ENCODE measurements around the gene CPD.
A peak's percentile ranks its signal among the peaks of the same experiment; 100 is the strongest.

Gene CPD

DNA sequence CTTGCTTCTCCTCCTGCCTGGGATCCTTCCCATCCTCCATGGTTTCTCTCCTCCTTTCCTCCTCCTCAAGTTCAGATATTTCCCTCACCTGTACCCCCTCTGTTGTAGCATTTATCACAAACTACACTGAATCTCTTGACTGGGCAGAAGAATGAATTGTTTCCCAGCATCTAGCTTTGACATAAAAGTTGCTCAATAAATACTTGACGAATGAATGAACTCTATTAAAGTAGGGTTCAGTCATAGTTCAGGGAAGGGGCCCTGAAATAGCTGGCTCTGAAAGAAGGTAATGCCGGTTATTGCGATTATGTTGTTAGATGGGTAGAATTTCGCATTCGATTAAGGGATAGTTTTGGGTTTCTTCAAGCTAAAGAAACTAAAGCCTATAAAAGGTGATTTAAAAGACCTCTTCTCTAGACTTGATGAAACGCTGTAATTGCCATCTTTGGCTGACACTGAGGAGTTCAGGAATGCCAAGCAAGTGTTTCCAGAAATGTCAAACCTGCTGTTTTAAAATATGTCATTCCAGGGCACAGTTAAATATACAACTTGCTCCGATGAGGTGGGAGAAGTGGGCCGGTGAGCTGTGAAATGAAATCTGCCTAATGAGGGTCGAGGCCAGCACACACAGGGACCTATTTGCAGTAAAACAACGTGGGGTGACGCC is 1.0 kb upstream of the CPD start:
- WGBS (ENCODE audit: extremely low coverage, insufficient coverage, insufficient read length) = 100% methylated on average over 1 of the region's 11 CpGs
- H2AK5ac ChIP-seq (ENCODE audit: low read length) = no peak overlapping the region

GRCh38 chr17:30378241-30378824 is 394 bp upstream of the CPD start:
- H2AK5ac ChIP-seq (ENCODE audit: low read length) = no peak overlapping the region
- peak overlapping the region; percentile 37 for H4K8ac ChIP-seq (ENCODE audit: low read depth, low read length)
- DNase-seq = peak in 1 of 2 donors; percentile 32
- H3K9ac ChIP-seq (ENCODE audit: low read length) = no peak overlapping the region
- H3K4me3 ChIP-seq (ENCODE audit: low read depth, low read length) = peak overlapping the region; percentile 23
- no peak overlapping the region for H2BK12ac ChIP-seq (ENCODE audit: low read length)
- H2BK120ac ChIP-seq (ENCODE audit: insufficient read depth, low read length, poor library complexity) = no peak overlapping the region
- H3K79me1 ChIP-seq (ENCODE audit: low read length) = peaks cover 7% of the 10 kb centered on the region
- H3K27ac ChIP-seq (ENCODE audit: low read depth, low read length) = no peak overlapping the region
- H3K36me3 ChIP-seq (ENCODE audit: control insufficient read depth in 1 of 2, insufficient read depth in 2 of 2, low read length in 2 of 2) = no peaks in the 10 kb centered on the region
- no peak overlapping the region for H4K91ac ChIP-seq (ENCODE audit: low read depth, low read length)
- no peak overlapping the region for H2BK5ac ChIP-seq (ENCODE audit: low read depth, low read length, poor library complexity)
- peaks cover 6 to 9% of the 10 kb centered on the region in 2 experiments for H3K4me1 ChIP-seq (ENCODE audit: control insufficient read depth in 1 of 2, insufficient read depth in 2 of 2, low read length in 2 of 2)
- H3K4me2 ChIP-seq (ENCODE audit: low read length) = peak overlapping the region; percentile 92
- H3K9me3 ChIP-seq (ENCODE audit: insufficient read depth, low read depth, low read length) = no peaks in the 10 kb centered on the region
- no peak overlapping the region for H4K12ac ChIP-seq (ENCODE audit: low read depth, low read length)
- no peak overlapping the region for H3K4ac ChIP-seq (ENCODE audit: low read depth, low read length)
- no peak overlapping the region for H3K23ac ChIP-seq (ENCODE audit: low read length)
- H3K18ac ChIP-seq (ENCODE audit: low read length) = no peak overlapping the region
- WGBS (ENCODE audit: extremely low coverage, insufficient coverage, insufficient read length) = no CpG with 5 or more reads among the region's 31 CpGs
- no peak overlapping the region for H3K14ac ChIP-seq (ENCODE audit: low read length)
- no peaks in the 10 kb centered on the region for H3K27me3 ChIP-seq (ENCODE audit: insufficient read depth, low read length)
- H2AFZ ChIP-seq (ENCODE audit: insufficient read depth, low read length, poor library complexity) = no peak overlapping the region
- H3K79me2 ChIP-seq (ENCODE audit: control insufficient read depth, insufficient read depth, low read length, poor library complexity) = peaks cover 7% of the 10 kb centered on the region

More for the DNA sequence above, 1.0 kb upstream of the CPD start:
- H3K27me3 ChIP-seq (ENCODE audit: insufficient read depth, low read length) = no peaks in the 10 kb centered on the region
- no peak overlapping the region for H3K4me3 ChIP-seq (ENCODE audit: low read depth, low read length)
- H3K14ac ChIP-seq (ENCODE audit: low read length) = no peak overlapping the region
- H3K79me1 ChIP-seq (ENCODE audit: low read length) = peaks cover 7% of the 10 kb centered on the region
- no peaks in the 10 kb centered on the region for H3K36me3 ChIP-seq (ENCODE audit: control insufficient read depth in 1 of 2, insufficient read depth in 2 of 2, low read length in 2 of 2)
- H3K23ac ChIP-seq (ENCODE audit: low read length) = no peak overlapping the region
- no peak overlapping the region for H3K18ac ChIP-seq (ENCODE audit: low read length)
- H4K12ac ChIP-seq (ENCODE audit: low read depth, low read length) = no peak overlapping the region
- no peak overlapping the region for H2BK12ac ChIP-seq (ENCODE audit: low read length)
- H4K91ac ChIP-seq (ENCODE audit: low read depth, low read length) = no peak overlapping the region
- no peak overlapping the region for H2AFZ ChIP-seq (ENCODE audit: insufficient read depth, low read length, poor library complexity)
- no peaks in the 10 kb centered on the region for H3K9me3 ChIP-seq (ENCODE audit: insufficient read depth, low read depth, low read length)
- peaks cover 7% of the 10 kb centered on the region for H3K79me2 ChIP-seq (ENCODE audit: control insufficient read depth, insufficient read depth, low read length, poor library complexity)
- H2BK120ac ChIP-seq (ENCODE audit: insufficient read depth, low read length, poor library complexity) = no peak overlapping the region
- H3K27ac ChIP-seq (ENCODE audit: low read depth, low read length) = no peak overlapping the region
- no peak overlapping the region for H2BK5ac ChIP-seq (ENCODE audit: low read depth, low read length, poor library complexity)
- DNase-seq = no peak
- H3K4me1 ChIP-seq (ENCODE audit: control insufficient read depth in 1 of 2, insufficient read depth in 2 of 2, low read length in 2 of 2) = peaks cover 6 to 9% of the 10 kb centered on the region in 2 experiments
- H3K9ac ChIP-seq (ENCODE audit: low read length) = no peak overlapping the region
- peak overlapping the region; percentile 92 for H3K4me2 ChIP-seq (ENCODE audit: low read length)
- no peak overlapping the region for H4K8ac ChIP-seq (ENCODE audit: low read depth, low read length)
- H3K4ac ChIP-seq (ENCODE audit: low read depth, low read length) = no peak overlapping the region

- Histone ChIP-seq H3K27me3 (ENCODE audit: insufficient read depth, low read length) (no peaks in the 10 kb centered on the region), H2AFZ (ENCODE audit: insufficient read depth, low read length, poor library complexity) (peak overlapping the region; percentile 80), H4K12ac (ENCODE audit: low read depth, low read length) (peak overlapping the region; percentile 8), H3K36me3 (ENCODE audit: control insufficient read depth in 1 of 2, insufficient read depth in 2 of 2, low read length in 2 of 2) (no peaks in the 10 kb centered on the region), H3K79me1 (ENCODE audit: low read length) (peaks cover 7% of the 10 kb centered on the region), H2BK12ac (ENCODE audit: low read length) (no peak overlapping the region), H3K9me3 (ENCODE audit: insufficient read depth, low read depth, low read length) (no peaks in the 10 kb centered on the region), H3K4me2 (ENCODE audit: low read length) (peak overlapping the region; percentile 70), H3K23ac (ENCODE audit: low read length) (no peak overlapping the region), H4K91ac (ENCODE audit: low read depth, low read length) (peak overlapping the region; percentile 39), H3K18ac (ENCODE audit: low read length) (peak overlapping the region; percentile 48), H3K4ac (ENCODE audit: low read depth, low read length) (peak overlapping the region; percentile 23), H2AK5ac (ENCODE audit: low read length) (no peak overlapping the region), H3K14ac (ENCODE audit: low read length) (peak overlapping the region; percentile 52), H3K4me1 (ENCODE audit: control insufficient read depth in 1 of 2, insufficient read depth in 2 of 2, low read length in 2 of 2) (peaks cover 6 to 9% of the 10 kb centered on the region in 2 experiments), H2BK120ac (ENCODE audit: insufficient read depth, low read length, poor library complexity) (no peak overlapping the region), H2BK5ac (ENCODE audit: low read depth, low read length, poor library complexity) (no peak overlapping the region), H4K8ac (ENCODE audit: low read depth, low read length) (peak overlapping the region; percentile 66), H3K4me3 (ENCODE audit: low read depth, low read length) (peak overlapping the region; percentile 91), H3K9ac (ENCODE audit: low read length) (peak overlapping the region; percentile 39), H3K27ac (ENCODE audit: low read depth, low read length) (no peak overlapping the region), H3K79me2 (ENCODE audit: control insufficient read depth, insufficient read depth, low read length, poor library complexity) (peaks cover 7% of the 10 kb centered on the region)
- WGBS (ENCODE audit: extremely low coverage, insufficient coverage, insufficient read length) = no CpG with 5 or more reads among the region's 68 CpGs
- no peak for DNase-seq
Measured at GRCh38 chr17:30379303-30379902, 676 bp downstream of the CPD start.

- no peak overlapping the region for H4K8ac ChIP-seq (ENCODE audit: low read depth, low read length)
- no peaks in the 10 kb centered on the region for H3K9me3 ChIP-seq (ENCODE audit: insufficient read depth, low read depth, low read length)
- no peaks in the 10 kb centered on the region for H3K27me3 ChIP-seq (ENCODE audit: insufficient read depth, low read length)
- no CpG with 5 or more reads among the region's 5 CpGs for WGBS (ENCODE audit: extremely low coverage, insufficient coverage, insufficient read length)
- no peak overlapping the region for H3K14ac ChIP-seq (ENCODE audit: low read length)
- peak overlapping the region; percentile 91 for H3K4me3 ChIP-seq (ENCODE audit: low read depth, low read length)
- no peak overlapping the region for H3K23ac ChIP-seq (ENCODE audit: low read length)
- no peak overlapping the region for H3K18ac ChIP-seq (ENCODE audit: low read length)
- peak overlapping the region; percentile 39 for H3K9ac ChIP-seq (ENCODE audit: low read length)
- H3K4me1 ChIP-seq (ENCODE audit: control insufficient read depth in 1 of 2, insufficient read depth in 2 of 2, low read length in 2 of 2) = peaks cover 6 to 9% of the 10 kb centered on the region in 2 experiments
- peak in 1 of 2 donors; percentile 12 for DNase-seq
- peaks cover 7% of the 10 kb centered on the region for H3K79me2 ChIP-seq (ENCODE audit: control insufficient read depth, insufficient read depth, low read length, poor library complexity)
- H4K12ac ChIP-seq (ENCODE audit: low read depth, low read length) = no peak overlapping the region
- H2AFZ ChIP-seq (ENCODE audit: insufficient read depth, low read length, poor library complexity) = no peak overlapping the region
- H3K4me2 ChIP-seq (ENCODE audit: low read length) = peak overlapping the region; percentile 70
- H2BK12ac ChIP-seq (ENCODE audit: low read length) = no peak overlapping the region
- no peak overlapping the region for H2BK5ac ChIP-seq (ENCODE audit: low read depth, low read length, poor library complexity)
- peaks cover 7% of the 10 kb centered on the region for H3K79me1 ChIP-seq (ENCODE audit: low read length)
- H3K27ac ChIP-seq (ENCODE audit: low read depth, low read length) = no peak overlapping the region
- H2AK5ac ChIP-seq (ENCODE audit: low read length) = no peak overlapping the region
- H4K91ac ChIP-seq (ENCODE audit: low read depth, low read length) = no peak overlapping the region
- no peak overlapping the region for H2BK120ac ChIP-seq (ENCODE audit: insufficient read depth, low read length, poor library complexity)
- no peak overlapping the region for H3K4ac ChIP-seq (ENCODE audit: low read depth, low read length)
- H3K36me3 ChIP-seq (ENCODE audit: control insufficient read depth in 1 of 2, insufficient read depth in 2 of 2, low read length in 2 of 2) = no peaks in the 10 kb centered on the region
Measured at GRCh38 chr17:30379903-30380381, 1.2 kb downstream of the CPD start.
